Measurements from ENCODE around the gene TBX10.
"Not testable (repeated sequence)": the region's sequence is repeated elsewhere in the genome, so short reads cannot be mapped to it uniquely, and the experiment has no call there.

The TBX10 gene

GRCh38 chr11:67594480-67594879, 45.1 kb downstream of the TBX10 start:
- no peak for DNase-seq

- no peak for DNase-seq
These were observed 46.0 kb downstream of the TBX10 start for GRCh38 chr11:67593565-67593905.

- DNase-seq = no peak
These were observed 46.5 kb downstream of the TBX10 start for GRCh38 chr11:67592880-67593564.

- DNase-seq = not testable (repeated sequence)
These were observed 50.6 kb downstream of the TBX10 start for GRCh38 chr11:67588899-67589415.

GRCh38 chr11:67588136-67588503, 51.4 kb downstream of the TBX10 start:
- DNase-seq = no peak

- DNase-seq = no peak
These were observed 52.9 kb downstream of the TBX10 start for GRCh38 chr11:67586568-67587250.

- DNase-seq = no peak
These were observed 53.7 kb downstream of the TBX10 start for GRCh38 chr11:67585911-67586310.

GRCh38 chr11:67584881-67585873, 54.4 kb downstream of the TBX10 start:
- DNase-seq = no peak

- no peak for DNase-seq
These were observed 55.2 kb downstream of the TBX10 start for GRCh38 chr11:67584205-67584880.

- DNase-seq = peak; percentile 83
These were observed 56.0 kb downstream of the TBX10 start, which contains the start of gene GSTP1 for GRCh38 chr11:67583247-67584204. Gene GSTP1, plus strand, starts transcription at chr11:67583812. Its CDS starts 32 bp downstream, at chr11:67583844.

GRCh38 chr11:67582011-67582410, 57.6 kb downstream of the TBX10 start:
- no peak for DNase-seq

GRCh38 chr11:67581469-67581868, 58.1 kb downstream of the TBX10 start:
- DNase-seq = no peak

Data from NK-92 treated with Interleukin-12 subunit alpha and Interleukin-12 subunit beta, amount 100 ng/mL, for 24 hours (cell line).